Transverse colon (tissue), 4 donors: ENCODE measurements around the gene CAMTA1. TPM values are rescaled to one million over a fixed set of nuclear protein-coding genes. Genes with fewer than 3 reads are reported as not detected.

Experiments
- DNase-seq: peaks from one replicate; pipeline ENCODE4 v3.0.0-alpha.2; 2019
- H3K27ac ChIP-seq, 4 donors: fragments of 200-600 bp; sonication (generic); 2 replicates each; pipeline ENCODE4 v1.5.1; 2016 to 2018; ENCODE audit warnings: inconsistent platforms in 4 of 4
- H3K27me3 ChIP-seq: fragments of 200-600 bp; sonication (generic); 2 replicates; pipeline ENCODE4 v1.5.1; 2017; ENCODE audit warnings: inconsistent platforms
- H3K36me3 ChIP-seq, 4 donors: fragments of 200-600 bp; sonication (generic); 2 replicates each; pipeline ENCODE4 v1.5.1; 2017 to 2019; ENCODE audit warnings: inconsistent platforms in 4 of 4
- H3K4me1 ChIP-seq, 4 donors: fragments of 200-600 bp; sonication (generic); 2 replicates each; pipeline ENCODE4 v1.5.1; 2017 to 2020; ENCODE audit warnings: inconsistent platforms in 4 of 4
- H3K4me3 ChIP-seq, 4 donors: fragments of 200-600 bp; sonication (generic); 1 replicate in 1 of 4; 2 replicates in 3 of 4; pipeline versions ENCODE4 v1.5.1 to v1.6.1; 2017 to 2019; ENCODE audit warnings: inconsistent platforms in 4 of 4
- H3K9me3 ChIP-seq, 2 donors: fragments of 200-600 bp; sonication (generic); 2 replicates each; pipeline ENCODE4 v1.5.1; 2017 to 2019; ENCODE audit warnings: inconsistent platforms in 2 of 2
- CTCF ChIP-seq, 5 experiments: fragments of 200-600 bp in 3 of 5; fragments of 450-650 bp in 2 of 5; sonication (generic) in 3 of 5; IDR thresholded peaks; 1 replicate in 2 of 5; 2 replicates in 3 of 5; pipeline ENCODE4 v1.5.1; 2016 to 2017; ENCODE audit warnings: antibody characterized with exemption in 5 of 5, inconsistent platforms in 3 of 5, mild to moderate bottlenecking in 2 of 5, moderate library complexity in 1 of 5
- EP300 ChIP-seq: sonication (generic); formaldehyde crosslinking; IDR thresholded peaks from one replicate; pipeline ENCODE4 v1.6.1; 2017; ENCODE audit warnings: antibody characterized with exemption, low read depth
- POLR2A ChIP-seq: fragments of 450-650 bp; IDR thresholded peaks from one replicate; pipeline ENCODE4 v1.6.1; 2016; ENCODE audit warnings: antibody characterized with exemption, mild to moderate bottlenecking, moderate library complexity
- POLR2AphosphoS5 ChIP-seq, 3 donors: sonication (generic); formaldehyde crosslinking; IDR thresholded peaks; one replicate each; pipeline ENCODE4 v1.6.1; 2016; ENCODE audit warnings: antibody characterized with exemption in 3 of 3
- WGBS, 2 donors: methylation state at CpG; one replicate each; pipeline ENCODE4 v1.1.5; 2018; ENCODE audit warnings: low coverage in 1 of 2; 5-methylcytosine and 5-hydroxymethylcytosine counted together
- in situ Hi-C, 4 donors: fragments of 200-750 bp; cut with MboI; loops; one replicate each; pipeline versions ENCODE4 v1.15.0 to v1.15.1; 2017; ENCODE audit warnings: low sequenced_read_pairs in 3 of 4, low pct_ligation_motif_present in 1 of 4, low pct_unique_long_range_greater_than_20kb in 1 of 4
- intact Hi-C: fragments of 100-400 bp; cut with DNase I; formaldehyde crosslinking; loops from one replicate; pipeline ENCODE4 v1.15.1; 2023; ENCODE audit warnings: low total_unique reads
- total RNA-seq, 4 donors: library from RNA; depleted of rRNA; stranded (reverse); fragments of >200 nt; gene quantifications; one replicate each; pipeline ENCODE4 v1.1.0, GENCODE V29; 2016

CAMTA1 gene
- total RNA-seq, 4 donors from 2014 or later: 93.8 to 268 (median 130) TPM

- DNase-seq: no peak
- WGBS, 2 donors: 80% methylated on average over 7 of the region's 7 CpGs; no CpG with 5 or more reads in 1 of the 2 donors
- no peaks in the 10 kb centered on the region for H3K36me3 ChIP-seq
- in situ Hi-C loops (no loop called here), intact Hi-C loops (no loop called here)
- no peak for TF ChIP-seq CTCF (IDR thresholded peaks at IDR 0.05)
- no peak for TF ChIP-seq EP300
- no peak for TF ChIP-seq POLR2AphosphoS5 (IDR thresholded peaks at IDR 0.05)
- no peak for TF ChIP-seq POLR2A
- H3K4me1 ChIP-seq: peaks cover 0 to 14% (median 3%) of the 10 kb centered on the region in 4 donors
- no peaks in the 10 kb centered on the region for H3K27me3 ChIP-seq
- H3K27ac ChIP-seq: no peak overlapping the region
- H3K4me3 ChIP-seq: no peak overlapping the region
- no peaks in the 10 kb centered on the region for H3K9me3 ChIP-seq
Measured at GRCh38 chr1:7384679-7385078, 599.4 kb downstream of the CAMTA1 start.

GRCh38 chr1:7385471-7386225, 600.4 kb downstream of the CAMTA1 start:
- no peak for DNase-seq
- Histone ChIP-seq H3K4me1 (peaks cover 0 to 14% (median 3%) of the 10 kb centered on the region in 4 donors), H3K36me3 (no peaks in the 10 kb centered on the region), H3K27me3 (no peaks in the 10 kb centered on the region), H3K4me3 (no peak overlapping the region), H3K27ac (no peak overlapping the region), H3K9me3 (no peaks in the 10 kb centered on the region)
- 88% methylated on average over 19 of the region's 19 CpGs; no CpG with 5 or more reads in 1 of the 2 donors for WGBS, 2 donors
- TF ChIP-seq EP300 (no peak), POLR2A (no peak), CTCF (IDR thresholded peaks at IDR 0.05) (no peak), POLR2AphosphoS5 (IDR thresholded peaks at IDR 0.05) (no peak)
- in situ Hi-C loops: no loop called here
- intact Hi-C loops: no loop called here

DNA sequence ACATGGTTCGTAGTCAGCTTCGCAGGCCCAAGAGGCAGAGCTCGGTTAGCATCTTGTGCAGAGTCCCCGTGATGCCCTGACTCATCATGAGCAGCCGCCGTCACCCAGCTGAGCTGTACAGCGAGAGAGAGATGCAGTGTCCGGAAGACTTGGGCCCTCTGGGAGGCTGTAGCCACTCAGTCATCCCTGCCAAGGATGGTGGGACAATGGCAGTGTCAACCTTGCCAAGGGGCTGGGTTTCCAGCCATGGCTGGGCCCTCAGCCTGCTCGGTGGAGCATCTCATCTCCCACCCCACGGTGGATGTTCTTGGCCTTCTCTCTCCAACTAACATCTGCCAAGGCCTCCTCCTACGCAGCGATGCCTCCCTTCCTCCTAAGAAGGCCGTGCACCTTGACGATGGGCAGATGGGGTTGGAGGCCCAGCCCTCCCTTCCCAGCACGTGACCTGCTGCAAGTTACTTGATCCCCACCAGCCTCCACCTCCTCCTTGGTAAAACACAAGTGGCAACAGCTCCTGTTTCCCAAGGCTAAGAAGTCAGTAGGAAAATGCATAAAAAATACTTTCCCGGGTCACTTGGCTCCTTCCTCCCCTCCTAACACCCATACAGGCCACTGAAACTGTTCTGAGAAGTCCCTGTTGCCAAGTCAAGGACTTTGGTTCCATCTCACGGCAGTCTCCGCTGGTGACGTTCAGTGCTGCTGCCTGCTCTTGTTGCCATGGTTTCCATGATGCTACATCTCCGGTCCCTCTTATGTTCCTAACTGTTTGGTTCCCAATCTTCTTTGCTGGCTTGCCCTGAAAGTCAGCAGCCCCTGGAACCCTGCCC, 601.2 kb downstream of the CAMTA1 start:
- Histone ChIP-seq H3K9me3 (no peaks in the 10 kb centered on the region), H3K27me3 (no peaks in the 10 kb centered on the region), H3K4me1 (peaks cover 0 to 14% (median 3%) of the 10 kb centered on the region in 4 donors), H3K4me3 (no peak overlapping the region), H3K36me3 (no peaks in the 10 kb centered on the region), H3K27ac (no peak overlapping the region)
- TF ChIP-seq CTCF (IDR thresholded peaks at IDR 0.05) (no peak), POLR2A (no peak), EP300 (no peak), POLR2AphosphoS5 (IDR thresholded peaks at IDR 0.05) (no peak)
- intact Hi-C loops: no loop called here
- in situ Hi-C loops: no loop called here
- WGBS, 2 donors: 92 to 100% methylated on average over 1 to 19 of the region's 20 CpGs
- DNase-seq: no peak
